Vagina (tissue), 2 donors: ENCODE results near the gene EML1. TPM values are rescaled to one million over a fixed set of nuclear protein-coding genes. Genes with fewer than 3 reads are reported as not detected.

ENCODE experiments used
- DNase-seq, 2 donors: peaks; one replicate each; pipeline ENCODE4 v3.0.0-alpha.2; 2017; ENCODE audit errors: extremely low spot score in 2 of 2
- H3K27ac ChIP-seq: fragments of 200-600 bp; sonication (generic); one replicate; pipeline ENCODE4 v1.5.1; 2019
- H3K27me3 ChIP-seq: fragments of 200-600 bp; sonication (generic); one replicate; pipeline ENCODE4 v1.5.1; 2019
- H3K36me3 ChIP-seq, 2 donors: fragments of 200-600 bp; sonication (generic); one replicate each; pipeline ENCODE4 v1.5.1; 2017 to 2019
- H3K4me1 ChIP-seq: fragments of 200-600 bp; sonication (generic); one replicate; pipeline ENCODE4 v1.5.1; 2019
- H3K4me3 ChIP-seq, 2 donors: fragments of 200-600 bp; sonication (generic); 1 replicate in 1 of 2; 2 replicates in 1 of 2; pipeline ENCODE4 v1.5.1; 2016 to 2019
- H3K9me3 ChIP-seq: fragments of 200-600 bp; sonication (generic); one replicate; pipeline ENCODE4 v1.5.1; 2019
- CTCF ChIP-seq, 3 experiments: fragments of 450-650 bp in 2 of 3; fragments of 200-600 bp in 1 of 3; sonication (generic) in 1 of 3; IDR thresholded peaks; one replicate each; pipeline ENCODE4 v1.5.1; 2017 to 2019; ENCODE audit warnings: antibody characterized with exemption in 3 of 3, mild to moderate bottlenecking in 2 of 3, moderate library complexity in 2 of 3
- POLR2A ChIP-seq, 2 donors: fragments of 450-650 bp; IDR thresholded peaks; one replicate each; pipeline ENCODE4 v1.6.1; 2017; ENCODE audit warnings: antibody characterized with exemption in 2 of 2, mild to moderate bottlenecking in 2 of 2, moderate library complexity in 2 of 2
- POLR2AphosphoS5 ChIP-seq, 2 donors: sonication (generic); formaldehyde crosslinking; IDR thresholded peaks; one replicate each; pipeline ENCODE4 v1.9.0; 2017; ENCODE audit warnings: antibody characterized with exemption in 2 of 2, mild to moderate bottlenecking in 2 of 2, low read depth in 1 of 2; ENCODE audit not compliant: insufficient read depth in 1 of 2
- intact Hi-C: fragments of 100-400 bp; cut with DNase I; formaldehyde crosslinking; loops from one replicate; pipeline ENCODE4 v1.15.1; 2023
- total RNA-seq: library from RNA; depleted of rRNA; stranded (reverse); fragments of >200 nt; gene quantifications from one replicate; pipeline ENCODE4 v1.2.3, GENCODE V29; 2016

EML1 gene
- total RNA-seq, 1 donor from 2014 or later: 32.7 TPM

- intact Hi-C loops: no loop called here
- Histone ChIP-seq H3K27ac (no peak overlapping the region), H3K36me3 (peaks cover 0 to 10% of the 10 kb centered on the region in 2 donors), H3K4me1 (no peaks in the 10 kb centered on the region), H3K9me3 (no peaks in the 10 kb centered on the region), H3K27me3 (no peaks in the 10 kb centered on the region), H3K4me3 (no peak overlapping the region)
- TF ChIP-seq CTCF (IDR thresholded peaks at IDR 0.05) (no peak), POLR2AphosphoS5 (IDR thresholded peaks at IDR 0.05; ENCODE audit: insufficient read depth in 1 of 2, low read depth in 1 of 2) (no peak), POLR2A (IDR thresholded peaks at IDR 0.05) (no peak)
- no peak for DNase-seq
Observed at GRCh38 chr14:99855271-99855670, 62.1 kb downstream of the EML1 start.

DNA sequence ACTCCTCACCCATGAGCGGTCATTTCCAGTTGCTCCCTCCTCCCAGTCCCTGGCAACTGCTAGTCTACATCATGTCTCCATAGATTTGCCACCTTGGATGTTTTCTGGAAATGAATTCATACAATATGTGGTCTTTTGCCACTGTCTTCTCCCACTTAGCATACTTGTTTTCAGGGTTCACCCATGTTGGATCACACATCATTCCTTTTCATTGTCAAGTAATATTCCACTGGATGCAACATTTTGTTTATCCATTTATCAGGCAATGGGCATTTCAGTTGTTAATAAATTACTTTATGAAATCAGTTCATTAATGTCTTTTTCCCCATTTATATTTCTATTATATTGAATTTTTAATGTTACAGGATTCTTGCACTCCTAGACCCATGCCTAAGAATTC, 64.3 kb downstream of the EML1 start:
- intact Hi-C loops: no loop called here
- Histone ChIP-seq H3K27ac (no peak overlapping the region), H3K4me3 (no peak overlapping the region), H3K9me3 (no peaks in the 10 kb centered on the region), H3K36me3 (no peaks in the 10 kb centered on the region), H3K27me3 (no peaks in the 10 kb centered on the region), H3K4me1 (no peaks in the 10 kb centered on the region)
- no peak for TF ChIP-seq CTCF (IDR thresholded peaks at IDR 0.05)
- TF ChIP-seq POLR2AphosphoS5 (IDR thresholded peaks at IDR 0.05; ENCODE audit: insufficient read depth in 1 of 2, low read depth in 1 of 2): no peak
- TF ChIP-seq POLR2A (IDR thresholded peaks at IDR 0.05): no peak
- DNase-seq: no peak

DNA sequence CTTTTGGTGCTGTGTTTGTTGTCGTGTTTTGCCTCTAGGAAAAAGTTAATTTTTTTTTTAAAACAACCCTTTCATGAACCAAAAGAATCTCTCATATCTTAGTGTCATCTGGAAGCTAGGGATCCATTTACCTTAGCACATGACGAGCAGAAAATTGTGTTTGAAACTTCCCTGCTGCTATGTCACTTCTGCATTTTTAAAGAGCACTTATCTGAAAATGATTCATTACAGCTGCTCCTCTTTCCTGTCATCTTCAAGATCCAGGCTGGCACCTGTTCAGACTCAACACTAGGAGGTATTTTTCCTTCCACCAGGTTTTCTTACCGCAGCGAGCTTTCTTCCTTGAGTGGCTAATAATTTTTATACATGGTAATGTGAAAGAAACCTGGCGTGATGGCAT, 67.0 kb downstream of the EML1 start:
- Histone ChIP-seq H3K4me1 (no peaks in the 10 kb centered on the region), H3K9me3 (no peaks in the 10 kb centered on the region), H3K27ac (no peak overlapping the region), H3K4me3 (no peak overlapping the region), H3K27me3 (no peaks in the 10 kb centered on the region), H3K36me3 (no peaks in the 10 kb centered on the region)
- intact Hi-C loops: no loop called here
- TF ChIP-seq POLR2A (IDR thresholded peaks at IDR 0.05) (no peak), CTCF (IDR thresholded peaks at IDR 0.05) (no peak), POLR2AphosphoS5 (IDR thresholded peaks at IDR 0.05; ENCODE audit: insufficient read depth in 1 of 2, low read depth in 1 of 2) (no peak)
- DNase-seq: no peak

DNA sequence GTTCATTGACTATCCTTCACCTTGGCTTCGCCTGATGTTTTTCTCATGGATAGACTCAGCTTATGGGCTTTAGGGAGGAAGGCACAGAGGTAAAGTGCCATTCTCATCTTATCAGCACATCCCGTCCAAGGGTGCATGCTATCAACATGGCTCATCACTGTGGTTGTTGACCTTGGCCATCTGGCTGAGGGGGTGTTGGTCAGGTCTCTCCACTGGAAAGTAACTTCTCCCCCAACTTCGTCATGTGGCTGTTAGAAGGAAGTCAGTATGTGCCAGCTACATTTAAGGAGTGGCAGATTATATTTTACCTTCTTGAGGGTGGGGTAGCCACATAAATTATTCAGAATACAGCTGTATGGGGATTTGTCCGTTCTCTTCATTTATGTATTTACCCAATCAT, 68.9 kb downstream of the EML1 start:
- TF ChIP-seq POLR2AphosphoS5 (IDR thresholded peaks at IDR 0.05; ENCODE audit: insufficient read depth in 1 of 2, low read depth in 1 of 2): no peak
- TF ChIP-seq POLR2A (IDR thresholded peaks at IDR 0.05): no peak
- no peak for TF ChIP-seq CTCF (IDR thresholded peaks at IDR 0.05)
- Histone ChIP-seq H3K36me3 (peaks cover 0 to 4% of the 10 kb centered on the region in 2 donors), H3K4me1 (no peaks in the 10 kb centered on the region), H3K4me3 (no peak overlapping the region), H3K27ac (no peak overlapping the region), H3K9me3 (no peaks in the 10 kb centered on the region), H3K27me3 (no peaks in the 10 kb centered on the region)
- intact Hi-C loops: no loop called here
- no peak for DNase-seq

GRCh38 chr14:99863059-99863458, 69.8 kb downstream of the EML1 start:
- Histone ChIP-seq H3K4me3 (no peak overlapping the region), H3K27me3 (no peaks in the 10 kb centered on the region), H3K9me3 (no peaks in the 10 kb centered on the region), H3K4me1 (no peaks in the 10 kb centered on the region), H3K27ac (no peak overlapping the region), H3K36me3 (peaks cover 0 to 4% of the 10 kb centered on the region in 2 donors)
- no peak for TF ChIP-seq POLR2A (IDR thresholded peaks at IDR 0.05)
- TF ChIP-seq POLR2AphosphoS5 (IDR thresholded peaks at IDR 0.05; ENCODE audit: insufficient read depth in 1 of 2, low read depth in 1 of 2): no peak
- no peak for TF ChIP-seq CTCF (IDR thresholded peaks at IDR 0.05)
- DNase-seq: no peak
- intact Hi-C loops: no loop called here
